GM12874 (cell line): ENCODE measurements around the gene SNAP29.

ENCODE experiments used
- TF ChIP-seq, protein P1 (sequence below): IDR thresholded peaks from 2 replicates; pipeline ENCODE4 v1.5.1; 2011; ENCODE audit warnings: low read depth, mild to moderate bottlenecking, control low read depth, low read length, moderate library complexity; ENCODE audit not compliant: insufficient read depth

SNAP29 gene

DNA sequence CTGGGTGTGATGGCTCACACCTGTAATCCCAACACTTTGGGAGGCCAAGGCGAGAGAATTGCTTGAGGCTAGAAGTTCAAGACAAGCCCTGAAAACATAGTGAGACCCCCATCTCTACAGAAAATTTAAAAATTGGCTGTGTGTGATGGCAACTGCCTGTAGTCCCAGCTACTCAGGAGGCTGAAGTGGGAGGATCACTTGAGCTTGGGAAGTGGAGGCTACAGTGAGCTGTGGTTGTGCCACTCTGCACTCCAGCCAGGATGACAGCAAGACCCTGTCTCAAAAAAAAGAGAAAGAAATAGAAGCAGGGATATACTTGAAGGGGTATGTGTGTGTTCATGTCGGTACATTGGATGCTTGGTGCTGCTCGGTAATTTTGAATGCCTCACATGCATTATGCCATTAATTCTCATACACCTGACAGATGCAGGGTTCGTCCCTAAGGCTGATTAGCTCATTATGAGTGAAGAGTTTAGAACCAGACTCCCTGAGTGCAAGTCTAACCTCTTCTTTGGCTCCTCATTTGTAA, 72.4 kb downstream of the SNAP29 start:
- TF ChIP-seq, protein P1, sequence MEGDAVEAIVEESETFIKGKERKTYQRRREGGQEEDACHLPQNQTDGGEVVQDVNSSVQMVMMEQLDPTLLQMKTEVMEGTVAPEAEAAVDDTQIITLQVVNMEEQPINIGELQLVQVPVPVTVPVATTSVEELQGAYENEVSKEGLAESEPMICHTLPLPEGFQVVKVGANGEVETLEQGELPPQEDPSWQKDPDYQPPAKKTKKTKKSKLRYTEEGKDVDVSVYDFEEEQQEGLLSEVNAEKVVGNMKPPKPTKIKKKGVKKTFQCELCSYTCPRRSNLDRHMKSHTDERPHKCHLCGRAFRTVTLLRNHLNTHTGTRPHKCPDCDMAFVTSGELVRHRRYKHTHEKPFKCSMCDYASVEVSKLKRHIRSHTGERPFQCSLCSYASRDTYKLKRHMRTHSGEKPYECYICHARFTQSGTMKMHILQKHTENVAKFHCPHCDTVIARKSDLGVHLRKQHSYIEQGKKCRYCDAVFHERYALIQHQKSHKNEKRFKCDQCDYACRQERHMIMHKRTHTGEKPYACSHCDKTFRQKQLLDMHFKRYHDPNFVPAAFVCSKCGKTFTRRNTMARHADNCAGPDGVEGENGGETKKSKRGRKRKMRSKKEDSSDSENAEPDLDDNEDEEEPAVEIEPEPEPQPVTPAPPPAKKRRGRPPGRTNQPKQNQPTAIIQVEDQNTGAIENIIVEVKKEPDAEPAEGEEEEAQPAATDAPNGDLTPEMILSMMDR, result no peak

DNA sequence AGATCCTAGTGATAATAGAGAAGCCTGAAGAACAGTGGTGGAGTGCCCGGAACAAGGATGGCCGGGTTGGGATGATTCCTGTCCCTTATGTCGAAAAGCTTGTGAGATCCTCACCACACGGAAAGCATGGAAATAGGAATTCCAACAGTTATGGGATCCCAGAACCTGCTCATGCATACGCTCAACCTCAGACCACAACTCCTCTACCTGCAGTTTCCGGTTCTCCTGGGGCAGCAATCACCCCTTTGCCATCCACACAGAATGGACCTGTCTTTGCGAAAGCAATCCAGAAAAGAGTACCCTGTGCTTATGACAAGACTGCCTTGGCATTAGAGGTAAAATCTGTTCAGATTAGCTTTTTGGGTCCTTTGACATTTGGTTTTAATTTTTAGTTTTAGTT, 75.1 kb downstream of the SNAP29 start:
- TF ChIP-seq, protein P1, result no peak

DNA sequence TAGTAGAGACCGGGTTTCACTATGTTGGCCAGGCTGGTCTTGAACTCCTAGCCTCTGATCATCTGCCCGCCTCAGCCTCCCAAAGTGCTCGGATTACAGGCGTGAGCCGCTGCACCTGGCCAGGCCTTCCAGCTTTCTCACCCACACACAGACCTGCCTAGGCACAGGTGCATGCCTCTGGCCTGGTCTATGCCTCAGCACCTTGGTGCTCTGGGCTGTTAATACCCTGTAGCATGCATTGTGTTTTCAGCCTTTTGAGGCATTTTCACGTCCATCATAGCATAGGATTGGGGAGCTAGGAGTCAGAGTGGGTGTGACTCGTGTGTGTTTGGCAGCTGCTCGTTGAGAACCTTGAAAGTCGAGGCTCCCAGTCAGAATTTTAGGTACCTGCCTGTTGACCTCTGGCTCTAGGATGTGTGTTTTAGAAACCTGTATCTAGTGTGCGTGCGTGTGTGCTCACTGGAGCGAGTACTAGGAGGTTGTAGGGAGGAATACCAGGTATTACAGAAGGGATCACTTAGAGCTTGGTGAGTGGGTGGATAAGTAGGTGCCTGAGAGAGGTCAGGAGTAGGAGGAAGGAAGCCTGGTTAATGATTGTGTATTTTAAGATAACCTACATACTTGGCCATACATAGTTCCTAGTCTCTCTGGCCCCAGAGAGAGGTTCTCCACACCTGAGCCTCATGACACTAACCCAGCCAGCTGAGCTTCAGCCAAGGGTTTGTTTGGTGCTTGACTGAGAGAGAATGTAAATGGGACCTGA, 78.4 kb downstream of the SNAP29 start:
- TF ChIP-seq, protein P1, result no peak

DNA sequence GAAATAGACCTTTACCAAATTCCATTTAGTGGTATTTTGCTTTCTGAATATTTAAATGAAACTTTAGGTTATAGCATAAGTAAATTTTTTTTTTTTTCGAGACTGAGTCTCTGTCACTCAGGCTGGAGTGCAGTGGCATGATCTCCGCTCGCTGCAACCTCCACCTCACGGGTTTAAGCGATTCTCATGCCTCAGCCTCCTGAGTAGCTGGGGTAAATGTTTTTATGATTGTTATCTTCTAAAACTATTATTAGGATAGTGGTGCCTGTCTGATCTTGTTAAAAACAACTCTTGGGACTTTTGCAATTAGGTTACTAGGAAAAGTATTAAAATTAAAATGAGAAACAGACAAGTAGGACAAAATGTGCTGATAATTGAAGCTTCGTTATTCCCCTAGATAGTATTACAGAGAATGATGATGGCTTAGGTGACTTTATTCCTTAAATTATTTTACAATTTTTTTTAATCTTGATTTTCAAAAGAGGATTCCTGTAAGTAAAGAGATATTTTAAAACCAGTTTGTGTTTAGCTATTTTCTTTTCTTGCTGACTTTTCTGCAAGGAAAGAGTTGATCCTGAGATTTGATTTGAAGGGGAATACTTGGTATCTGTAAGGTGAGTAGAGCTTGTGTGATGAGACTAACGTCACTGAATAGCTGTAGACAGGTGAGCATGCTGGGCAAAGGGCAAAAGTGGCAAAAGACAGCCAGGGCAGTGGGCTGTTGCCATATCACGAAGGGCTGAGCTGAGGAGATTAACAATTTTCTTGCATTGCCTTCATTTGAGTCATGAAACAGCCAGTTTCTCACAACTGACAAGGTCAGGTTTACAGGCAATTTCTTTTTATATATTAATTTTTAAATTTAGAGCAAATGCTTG, 79.2 kb downstream of the SNAP29 start:
- TF ChIP-seq, protein P1, result no peak

DNA sequence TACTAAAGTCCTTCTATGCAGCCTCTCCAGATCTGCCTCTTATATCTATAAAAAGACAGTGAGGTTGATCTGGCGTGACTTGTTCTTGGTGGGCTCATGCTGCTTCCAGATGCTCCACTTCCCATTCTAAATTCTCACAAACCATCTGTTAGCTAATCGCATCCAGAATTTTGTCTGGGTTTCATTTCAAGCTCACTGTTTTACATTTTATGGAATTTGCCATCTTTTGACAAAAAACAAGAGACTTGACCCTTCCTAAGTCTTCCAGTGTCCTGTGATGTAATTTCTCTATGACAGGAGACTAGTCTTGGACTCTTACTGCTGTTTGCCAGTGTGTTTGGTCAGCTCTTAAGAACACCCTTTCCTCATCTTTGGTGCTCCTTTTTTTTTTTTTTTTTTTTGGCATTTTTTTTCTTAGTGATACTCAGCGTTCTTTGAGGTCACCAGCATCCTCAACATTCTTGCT, 81.4 kb downstream of the SNAP29 start:
- TF ChIP-seq, protein P1, result no peak
